Epithelial cell of prostate (primary cell): ENCODE data around the gene MAN1C1.

Experiments used
- DNase-seq: peaks from one replicate; pipeline ENCODE4 v3.0.0-alpha.2; 2011; ENCODE audit warnings: low read depth, low spot score
- H3K27ac ChIP-seq: fragments of 450-650 bp; 2 replicates; pipeline ENCODE4 v1.5.1; 2017; ENCODE audit warnings: mild to moderate bottlenecking

Gene MAN1C1

DNA sequence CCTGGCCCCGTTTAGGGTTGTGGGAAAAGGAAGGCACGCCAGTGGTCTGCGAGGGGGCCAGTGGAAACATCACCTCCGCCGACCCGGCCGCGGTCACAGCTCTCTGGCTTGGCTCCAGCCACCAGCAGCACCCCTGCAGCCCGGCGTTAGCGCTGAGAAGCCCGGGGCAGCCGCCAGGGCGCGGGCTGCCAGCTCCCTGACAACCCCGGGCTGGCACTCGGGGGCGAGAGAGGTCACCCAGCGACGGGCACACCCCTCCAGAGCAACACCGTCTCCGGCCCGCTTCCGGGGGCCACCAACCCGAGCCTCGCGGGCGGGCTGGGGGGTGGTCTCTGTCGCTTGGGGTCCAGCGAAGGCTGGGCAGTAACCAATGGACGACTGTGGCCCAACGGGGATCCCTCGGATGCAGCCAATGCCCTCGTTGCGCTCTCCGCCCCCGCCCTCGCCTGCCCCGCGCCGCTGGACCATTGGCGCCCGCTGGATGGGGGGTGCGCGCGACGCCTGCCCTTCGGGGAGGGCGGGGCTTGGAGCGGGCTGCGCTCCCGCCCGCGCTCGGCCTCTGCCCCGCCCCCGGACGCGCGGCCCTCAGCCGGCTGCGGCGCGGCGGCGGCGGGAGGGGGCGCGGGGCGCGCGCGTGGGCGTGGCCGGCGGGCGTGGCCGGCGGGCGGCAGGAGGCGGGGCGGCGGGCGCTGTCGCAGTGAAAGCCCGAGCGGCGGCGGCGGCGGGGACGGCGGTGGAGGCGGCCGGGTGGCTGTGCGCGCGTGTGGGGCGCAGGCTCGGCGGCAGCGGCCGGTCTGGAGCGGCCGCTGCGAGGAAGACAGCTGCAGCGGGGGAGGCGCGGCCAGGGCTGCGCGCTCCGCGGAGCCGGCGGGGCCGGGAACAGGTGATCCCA lies at the start of gene MAN1C1:
TSS of gene MAN1C1 (plus strand) at position 697 of the 892 bp plus-strand sequence. CDS start 1,007 bp downstream, outside the sequence.
- H3K27ac ChIP-seq, result no peak within 1 kb of the TSS
- no peak for DNase-seq

GRCh38 chr1:25567710-25568089 lies 48.9 kb upstream of the MAN1C1 start:
- peak overlapping the region; percentile 97 for H3K27ac ChIP-seq
- no peak for DNase-seq

- peak; percentile 83 for DNase-seq
- peak overlapping the region; percentile 97 for H3K27ac ChIP-seq
Measured at GRCh38 chr1:25568090-25568833, 48.3 kb upstream of the MAN1C1 start.

DNA sequence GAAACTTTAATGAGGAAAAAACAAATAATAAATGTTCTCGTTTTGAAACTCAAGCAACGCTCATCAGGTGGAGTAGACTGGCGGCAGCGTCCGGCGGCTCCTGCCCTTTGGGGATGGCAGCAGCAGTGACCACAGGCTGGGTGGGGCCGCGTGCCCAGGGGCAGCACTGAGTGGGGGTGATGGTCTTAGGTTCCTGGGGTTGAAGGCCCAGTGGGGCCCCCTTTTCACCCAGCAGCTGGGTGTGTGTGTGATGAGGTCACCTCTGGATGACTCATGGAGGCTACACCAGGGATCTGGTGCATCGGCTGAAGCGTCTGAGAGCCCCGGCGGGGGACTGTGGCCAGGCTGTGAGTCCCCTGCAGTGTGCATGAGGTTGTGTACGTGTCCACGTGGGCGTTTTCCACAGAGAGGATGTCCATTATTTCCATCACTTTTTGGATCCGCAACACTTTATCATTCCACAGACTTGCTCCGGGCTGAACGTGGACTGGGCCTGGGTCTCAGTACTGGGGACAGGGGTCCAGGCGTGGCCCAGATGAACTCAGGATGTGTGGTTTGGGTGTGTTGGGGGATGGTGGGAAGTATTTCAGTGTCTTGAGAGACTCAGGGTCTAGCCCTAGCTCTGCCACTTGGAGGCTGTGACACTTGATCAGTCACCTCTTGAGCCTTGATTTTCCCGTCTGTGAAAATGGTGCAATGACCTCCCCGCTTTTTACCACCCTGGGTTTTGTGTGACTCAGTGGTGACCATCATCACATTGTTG lies 47.6 kb upstream of the MAN1C1 start:
- peak; percentile 49 for DNase-seq

GRCh38 chr1:25569597-25570396 lies 46.8 kb upstream of the MAN1C1 start:
- peak overlapping the region; percentile 97 for H3K27ac ChIP-seq
- DNase-seq, result no peak

More for the DNA sequence above, 47.6 kb upstream of the MAN1C1 start:
- H3K27ac ChIP-seq, result peak overlapping the region; percentile 97

DNA sequence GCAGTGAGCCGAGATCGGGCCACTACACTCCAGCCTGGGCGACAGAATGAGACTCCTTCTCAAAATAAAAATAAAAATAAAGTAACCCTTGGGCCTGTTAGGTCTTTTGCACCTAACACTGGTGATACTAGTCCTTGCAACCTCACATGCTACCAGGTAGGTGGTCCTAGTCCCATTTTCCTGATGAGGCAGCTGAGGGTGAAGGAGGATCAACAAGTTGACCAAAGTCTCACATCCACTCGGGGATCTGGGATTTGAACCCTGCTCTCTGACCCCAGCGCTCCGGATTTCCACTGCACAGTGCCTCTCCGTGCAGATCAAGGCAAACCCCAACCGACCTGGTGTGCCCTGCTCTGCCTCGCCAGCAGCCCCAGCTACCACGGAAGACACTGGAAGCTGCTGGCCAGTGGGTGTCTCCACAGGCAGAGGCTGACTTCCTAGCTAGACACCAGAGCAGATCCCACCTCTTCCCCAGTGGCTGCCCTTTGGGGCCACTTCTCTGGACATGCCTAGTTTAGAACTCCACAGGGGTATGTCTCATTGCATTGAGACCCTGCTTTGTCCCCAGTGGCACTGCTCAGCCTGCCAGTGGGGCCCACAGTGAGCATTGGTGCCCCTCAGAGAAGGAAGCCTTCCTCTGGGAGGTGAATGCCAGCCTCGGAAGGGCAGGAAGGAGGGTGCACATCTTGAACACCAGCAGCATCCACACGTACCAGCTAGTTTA lies 45.6 kb upstream of the MAN1C1 start:
- no peak overlapping the region for H3K27ac ChIP-seq
- DNase-seq, result no peak

- no peak overlapping the region for H3K27ac ChIP-seq
- DNase-seq, result no peak
Measured at GRCh38 chr1:25571522-25571970, 45.0 kb upstream of the MAN1C1 start.

- no peak for DNase-seq
- H3K27ac ChIP-seq, result no peak overlapping the region
Measured at GRCh38 chr1:25572107-25572506, 44.5 kb upstream of the MAN1C1 start.

- DNase-seq, result no peak
- no peak overlapping the region for H3K27ac ChIP-seq
Measured at GRCh38 chr1:25572708-25573590, 43.6 kb upstream of the MAN1C1 start.

DNA sequence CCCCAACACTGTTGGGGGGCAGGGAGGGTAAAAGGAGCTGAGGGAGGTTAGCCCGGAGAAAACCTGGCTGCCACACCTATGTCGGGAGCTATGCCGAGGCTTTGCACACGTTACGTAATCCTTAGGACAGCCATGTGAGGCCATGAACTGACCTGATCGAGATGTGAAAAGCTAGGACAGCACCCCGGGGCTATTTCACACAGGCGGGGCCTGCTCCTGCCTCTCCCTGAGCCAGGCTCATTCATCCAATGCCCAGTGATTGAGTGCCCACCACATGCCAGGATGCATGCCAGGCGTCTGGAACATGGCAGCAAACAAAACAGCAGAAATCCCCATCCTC lies 43.0 kb upstream of the MAN1C1 start:
- H3K27ac ChIP-seq, result no peak overlapping the region
- DNase-seq, result no peak

- H3K27ac ChIP-seq, result no peak overlapping the region
- no peak for DNase-seq
Measured at GRCh38 chr1:25573961-25574360, 42.6 kb upstream of the MAN1C1 start.

GRCh38 chr1:25575191-25575590 lies 41.4 kb upstream of the MAN1C1 start:
- no peak overlapping the region for H3K27ac ChIP-seq
- DNase-seq, result no peak

- no peak overlapping the region for H3K27ac ChIP-seq
- no peak for DNase-seq
Measured at GRCh38 chr1:25576459-25577133, 40.0 kb upstream of the MAN1C1 start.

DNA sequence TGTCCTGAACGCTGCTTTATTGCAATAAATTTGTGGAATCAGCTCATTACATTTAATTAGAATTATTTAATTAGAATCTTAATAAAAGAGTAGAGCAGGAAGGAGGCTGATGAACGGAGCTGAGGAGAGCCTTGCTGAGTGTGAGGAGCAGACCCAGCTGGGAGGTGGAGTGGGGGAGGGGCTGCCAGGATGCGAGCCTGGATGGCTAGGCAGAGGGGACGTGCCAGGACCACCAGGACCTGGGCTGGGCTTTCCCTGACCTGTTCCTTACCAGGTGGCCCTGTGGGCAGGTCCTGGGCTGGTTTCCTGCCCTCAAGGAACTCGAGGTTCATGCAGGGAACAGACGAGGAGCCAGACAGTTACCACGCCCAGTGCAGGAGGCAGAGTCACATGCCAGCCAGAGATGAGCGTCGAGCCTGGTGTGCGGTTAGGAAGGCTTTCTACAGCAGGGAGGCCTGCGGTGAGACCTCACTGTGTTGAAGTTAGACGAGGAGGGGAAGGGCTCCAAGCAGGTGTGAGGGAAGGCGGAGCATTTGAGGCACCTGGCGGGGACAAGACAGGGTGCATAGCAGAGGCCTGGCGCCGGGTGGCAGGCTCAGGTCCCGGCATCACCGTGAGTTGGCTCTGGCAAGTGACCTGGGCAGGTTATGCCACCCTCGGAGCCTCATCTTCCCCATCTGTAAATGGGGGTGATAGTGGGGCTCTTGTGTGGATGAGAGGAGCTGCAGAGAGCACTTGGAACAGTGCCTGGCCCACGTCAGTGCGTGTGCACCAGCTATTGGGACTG lies 39.3 kb upstream of the MAN1C1 start:
- no peak overlapping the region for H3K27ac ChIP-seq
- DNase-seq, result no peak

DNA sequence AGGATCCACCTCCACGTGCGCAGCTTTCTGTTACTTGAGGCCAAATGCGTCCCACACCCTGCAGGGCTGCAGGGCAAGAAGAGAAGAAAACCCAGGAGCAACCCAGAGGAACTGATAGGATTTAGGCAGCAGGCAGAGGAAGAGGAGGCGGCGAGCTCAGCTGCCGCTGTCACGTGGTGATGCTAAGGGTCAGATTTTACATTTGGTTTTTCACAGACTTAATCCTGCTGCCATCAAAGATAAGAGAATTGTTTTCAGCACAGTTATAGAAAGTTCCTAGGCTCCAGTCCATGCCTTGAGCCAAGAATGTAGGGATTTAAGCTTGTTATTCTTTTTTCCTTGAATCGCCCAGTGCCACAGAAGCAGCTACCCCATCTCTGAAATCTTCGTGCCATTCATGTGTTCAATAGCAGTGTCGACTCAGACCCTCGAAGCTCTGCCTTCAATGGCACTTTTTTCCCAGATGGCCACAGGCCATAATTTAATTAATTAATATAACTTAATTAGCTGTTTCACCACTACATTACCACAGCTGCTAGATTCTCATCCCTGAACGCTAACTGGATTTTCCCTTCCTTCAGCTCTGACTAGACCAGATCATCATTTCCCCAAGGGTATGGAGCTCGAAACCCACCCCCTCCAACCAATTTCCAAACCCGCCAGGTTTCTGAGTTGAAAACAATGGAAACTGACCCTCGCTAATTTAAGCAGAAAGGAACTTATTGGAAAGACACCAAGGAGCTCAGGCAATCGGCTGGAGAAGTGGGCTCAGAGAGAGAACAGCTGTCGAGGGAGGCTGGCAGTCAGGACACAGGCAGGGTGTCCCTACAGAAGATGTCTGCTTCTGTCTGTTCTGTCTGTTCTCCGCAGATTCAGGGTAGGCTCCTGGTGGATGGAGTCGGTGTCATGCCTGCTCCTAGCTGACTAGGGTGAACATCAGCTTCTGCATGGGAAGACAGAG lies 37.0 kb upstream of the MAN1C1 start:
- H3K27ac ChIP-seq, result no peak overlapping the region
- DNase-seq, result no peak

- no peak for DNase-seq
- no peak overlapping the region for H3K27ac ChIP-seq
Measured at GRCh38 chr1:25580927-25581326, 35.7 kb upstream of the MAN1C1 start.
